HG02973 (cell line): Measurements from ENCODE around the gene PJA1.

Source experiments
- ATAC-seq: cut with Tn5 transposase; IDR thresholded peaks from one replicate; pipeline ENCODE4 v1.9.1; 2021; ENCODE audit warnings: moderate library complexity; ENCODE audit not compliant: unreplicated experiment

Gene PJA1

GRCh38 chrX:69117876-69118526 is 47.3 kb downstream of the PJA1 start:
- no peak for ATAC-seq

- no peak for ATAC-seq
These were observed 49.2 kb downstream of the PJA1 start for GRCh38 chrX:69116077-69116476.

GRCh38 chrX:69113723-69114122 is 51.5 kb downstream of the PJA1 start:
- no peak for ATAC-seq
